WTC11 (cell line): Measurements from ENCODE around the gene DNAH9.

ENCODE experiments used
- SP1 ChIP-seq: sonication (generic); formaldehyde crosslinking; conservative IDR thresholded peaks from 2 replicates; pipeline ENCODE4 v1.8.1; 2022; ENCODE audit warnings: missing genetic modification reagents
- TF ChIP-seq, protein P1 (sequence below): fragments of 200-600 bp; IDR thresholded peaks from 2 replicates; pipeline ENCODE4 v1.8.0; 2022; ENCODE audit warnings: antibody characterized with exemption
- TF ChIP-seq, protein P2 (sequence below): sonication (generic); formaldehyde crosslinking; conservative IDR thresholded peaks from 2 replicates; pipeline ENCODE4 v1.8.1; 2023; ENCODE audit warnings: mild to moderate bottlenecking, low read depth, missing genetic modification reagents, moderate library complexity

DNA sequence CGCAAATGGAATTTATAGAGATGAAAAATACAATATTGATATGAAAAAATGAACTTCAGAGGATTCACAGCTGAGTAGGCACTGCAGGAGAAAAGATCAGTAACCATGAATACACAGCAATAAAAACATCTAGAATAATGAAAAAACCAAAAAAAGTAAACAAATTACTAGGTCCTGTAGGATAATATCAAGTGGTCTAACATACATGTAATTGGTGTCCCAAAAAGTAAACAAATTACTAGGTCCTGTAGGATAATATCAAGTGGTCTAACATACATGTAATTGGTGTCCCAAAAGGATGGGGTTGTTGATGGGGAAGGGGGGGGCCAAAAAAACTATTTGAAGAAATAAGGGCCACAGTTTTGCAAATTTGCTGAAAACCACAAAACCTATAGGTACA lies 355.7 kb downstream of the DNAH9 start:
- TF ChIP-seq SP1 (CRISPR knock-in tag) = no peak
- TF ChIP-seq, protein P1, sequence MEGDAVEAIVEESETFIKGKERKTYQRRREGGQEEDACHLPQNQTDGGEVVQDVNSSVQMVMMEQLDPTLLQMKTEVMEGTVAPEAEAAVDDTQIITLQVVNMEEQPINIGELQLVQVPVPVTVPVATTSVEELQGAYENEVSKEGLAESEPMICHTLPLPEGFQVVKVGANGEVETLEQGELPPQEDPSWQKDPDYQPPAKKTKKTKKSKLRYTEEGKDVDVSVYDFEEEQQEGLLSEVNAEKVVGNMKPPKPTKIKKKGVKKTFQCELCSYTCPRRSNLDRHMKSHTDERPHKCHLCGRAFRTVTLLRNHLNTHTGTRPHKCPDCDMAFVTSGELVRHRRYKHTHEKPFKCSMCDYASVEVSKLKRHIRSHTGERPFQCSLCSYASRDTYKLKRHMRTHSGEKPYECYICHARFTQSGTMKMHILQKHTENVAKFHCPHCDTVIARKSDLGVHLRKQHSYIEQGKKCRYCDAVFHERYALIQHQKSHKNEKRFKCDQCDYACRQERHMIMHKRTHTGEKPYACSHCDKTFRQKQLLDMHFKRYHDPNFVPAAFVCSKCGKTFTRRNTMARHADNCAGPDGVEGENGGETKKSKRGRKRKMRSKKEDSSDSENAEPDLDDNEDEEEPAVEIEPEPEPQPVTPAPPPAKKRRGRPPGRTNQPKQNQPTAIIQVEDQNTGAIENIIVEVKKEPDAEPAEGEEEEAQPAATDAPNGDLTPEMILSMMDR = no peak
- TF ChIP-seq, protein P2, sequence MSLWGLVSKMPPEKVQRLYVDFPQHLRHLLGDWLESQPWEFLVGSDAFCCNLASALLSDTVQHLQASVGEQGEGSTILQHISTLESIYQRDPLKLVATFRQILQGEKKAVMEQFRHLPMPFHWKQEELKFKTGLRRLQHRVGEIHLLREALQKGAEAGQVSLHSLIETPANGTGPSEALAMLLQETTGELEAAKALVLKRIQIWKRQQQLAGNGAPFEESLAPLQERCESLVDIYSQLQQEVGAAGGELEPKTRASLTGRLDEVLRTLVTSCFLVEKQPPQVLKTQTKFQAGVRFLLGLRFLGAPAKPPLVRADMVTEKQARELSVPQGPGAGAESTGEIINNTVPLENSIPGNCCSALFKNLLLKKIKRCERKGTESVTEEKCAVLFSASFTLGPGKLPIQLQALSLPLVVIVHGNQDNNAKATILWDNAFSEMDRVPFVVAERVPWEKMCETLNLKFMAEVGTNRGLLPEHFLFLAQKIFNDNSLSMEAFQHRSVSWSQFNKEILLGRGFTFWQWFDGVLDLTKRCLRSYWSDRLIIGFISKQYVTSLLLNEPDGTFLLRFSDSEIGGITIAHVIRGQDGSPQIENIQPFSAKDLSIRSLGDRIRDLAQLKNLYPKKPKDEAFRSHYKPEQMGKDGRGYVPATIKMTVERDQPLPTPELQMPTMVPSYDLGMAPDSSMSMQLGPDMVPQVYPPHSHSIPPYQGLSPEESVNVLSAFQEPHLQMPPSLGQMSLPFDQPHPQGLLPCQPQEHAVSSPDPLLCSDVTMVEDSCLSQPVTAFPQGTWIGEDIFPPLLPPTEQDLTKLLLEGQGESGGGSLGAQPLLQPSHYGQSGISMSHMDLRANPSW (CRISPR knock-in tag) = no peak
